Esophagus squamous epithelium (tissue), 4 donors: ENCODE measurements around the gene SHF.

Source experiments
- POLR2A ChIP-seq, 4 donors: fragments of 450-650 bp; IDR thresholded peaks; one replicate each; pipeline ENCODE4 v1.6.1; 2017; ENCODE audit warnings: antibody characterized with exemption in 4 of 4, mild to moderate bottlenecking in 4 of 4, moderate library complexity in 3 of 4
- TF ChIP-seq, protein P1 (sequence below), 6 experiments: fragments of 450-650 bp in 4 of 6; fragments of 200-600 bp in 2 of 6; sonication (generic) in 2 of 6; IDR thresholded peaks; one replicate each; pipeline ENCODE4 v1.5.1; 2016 to 2019; ENCODE audit warnings: antibody characterized with exemption in 6 of 6, mild to moderate bottlenecking in 4 of 6, moderate library complexity in 4 of 6

DNA sequence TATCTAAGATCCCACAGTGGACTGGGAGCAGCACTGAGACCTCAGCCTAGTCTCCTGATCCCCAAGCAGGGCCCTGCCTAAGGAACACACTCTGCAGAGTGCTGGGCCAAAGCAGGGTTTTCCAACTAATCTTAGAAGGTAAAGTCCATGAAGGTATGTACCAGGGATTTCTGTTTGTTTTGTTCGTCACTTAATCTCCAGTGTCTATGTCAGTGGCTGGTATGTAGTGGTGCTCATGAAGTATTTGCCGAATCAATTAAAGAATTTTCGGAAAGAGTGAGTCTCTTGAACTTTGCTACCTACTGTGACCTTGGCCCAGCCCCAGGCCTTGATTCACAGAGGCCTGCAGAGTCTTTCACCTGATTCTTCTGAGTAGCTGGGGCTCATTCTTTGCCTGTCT is 56.3 kb downstream of the SHF start:
- TF ChIP-seq, protein P1, sequence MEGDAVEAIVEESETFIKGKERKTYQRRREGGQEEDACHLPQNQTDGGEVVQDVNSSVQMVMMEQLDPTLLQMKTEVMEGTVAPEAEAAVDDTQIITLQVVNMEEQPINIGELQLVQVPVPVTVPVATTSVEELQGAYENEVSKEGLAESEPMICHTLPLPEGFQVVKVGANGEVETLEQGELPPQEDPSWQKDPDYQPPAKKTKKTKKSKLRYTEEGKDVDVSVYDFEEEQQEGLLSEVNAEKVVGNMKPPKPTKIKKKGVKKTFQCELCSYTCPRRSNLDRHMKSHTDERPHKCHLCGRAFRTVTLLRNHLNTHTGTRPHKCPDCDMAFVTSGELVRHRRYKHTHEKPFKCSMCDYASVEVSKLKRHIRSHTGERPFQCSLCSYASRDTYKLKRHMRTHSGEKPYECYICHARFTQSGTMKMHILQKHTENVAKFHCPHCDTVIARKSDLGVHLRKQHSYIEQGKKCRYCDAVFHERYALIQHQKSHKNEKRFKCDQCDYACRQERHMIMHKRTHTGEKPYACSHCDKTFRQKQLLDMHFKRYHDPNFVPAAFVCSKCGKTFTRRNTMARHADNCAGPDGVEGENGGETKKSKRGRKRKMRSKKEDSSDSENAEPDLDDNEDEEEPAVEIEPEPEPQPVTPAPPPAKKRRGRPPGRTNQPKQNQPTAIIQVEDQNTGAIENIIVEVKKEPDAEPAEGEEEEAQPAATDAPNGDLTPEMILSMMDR (IDR thresholded peaks at IDR 0.05) = no peak
- TF ChIP-seq POLR2A (IDR thresholded peaks at IDR 0.05) = no peak
